MCF 10A (cell line): ENCODE data around the gene AMDHD2. TPM values are rescaled to one million over a fixed set of nuclear protein-coding genes. Genes with fewer than 3 reads are reported as not detected.
"Not testable (repeated sequence)": the region's sequence is repeated elsewhere in the genome, so short reads cannot be mapped to it uniquely, and the experiment has no call there.

Experiments used
- BruUV-seq: library from RNA; stranded (reverse); fragments of 400-500 nt; replicated peaks from 2 replicates; lab custom pipeline; 2021; lab: Mats Ljungman, UMichigan
- CTCF ChIA-PET: fragments of 300-600 bp; sonication (Branson Sonifier 250); formaldehyde crosslinking; extraction: SDS; loops from one replicate; lab custom pipeline; 2021; ENCODE audit warnings: antibody characterized with exemption, inconsistent platforms; lab: Yijun Ruan, JAX
- POLR2A ChIA-PET: fragments of 300-600, 350-650 bp; sonication (Branson Sonifier 250); formaldehyde crosslinking; extraction: SDS; loops from one replicate; lab custom pipeline; 2020; ENCODE audit warnings: antibody characterized with exemption, inconsistent platforms; lab: Yijun Ruan, JAX
- DNase-seq: peaks from one replicate; pipeline ENCODE4 v3.0.0-alpha.2; 2018; ENCODE audit not compliant: unreplicated experiment
- H3K27ac Mint-ChIP-seq: one replicate; pipeline ENCODE4 v1.8.0; 2022; ENCODE audit warnings: mild to moderate bottlenecking, low read depth, mixed read lengths; ENCODE audit not compliant: unreplicated experiment
- H3K27me3 Mint-ChIP-seq: one replicate; pipeline ENCODE4 v1.8.0; 2022; ENCODE audit warnings: mixed read lengths; ENCODE audit not compliant: insufficient read depth, unreplicated experiment
- H3K36me3 Mint-ChIP-seq: one replicate; pipeline ENCODE4 v1.8.0; 2022; ENCODE audit warnings: mild to moderate bottlenecking, moderate library complexity, mixed read lengths; ENCODE audit not compliant: insufficient read depth, unreplicated experiment
- H3K4me1 Mint-ChIP-seq: one replicate; pipeline ENCODE4 v1.8.0; 2022; ENCODE audit warnings: mixed read lengths; ENCODE audit not compliant: insufficient read depth, unreplicated experiment
- H3K4me3 Mint-ChIP-seq: one replicate; pipeline ENCODE4 v1.8.0; 2022; ENCODE audit warnings: mild to moderate bottlenecking, moderate library complexity, mixed read lengths; ENCODE audit not compliant: unreplicated experiment
- H3K9me3 Mint-ChIP-seq: one replicate; pipeline ENCODE4 v1.8.0; 2022; ENCODE audit warnings: mixed read lengths; ENCODE audit not compliant: unreplicated experiment
- CTCF ChIP-seq: fragments of 200-600 bp; IDR thresholded peaks from one replicate; pipeline ENCODE4 v1.8.0; 2022; ENCODE audit warnings: antibody characterized with exemption, mild to moderate bottlenecking; ENCODE audit not compliant: unreplicated experiment
- intact Hi-C: fragments of 100-400 bp; cut with micrococcal nuclease; formaldehyde crosslinking; loops from 2 replicates; pipeline ENCODE4 v1.14.1; 2022
- total RNA-seq: library from RNA; stranded (reverse); gene quantifications from 2 replicates; pipeline ENCODE4 v1.2.3, GENCODE V29; 2022

Gene AMDHD2
- total RNA-seq, 1 experiment from 2014 or later: 15.8 TPM

DNA sequence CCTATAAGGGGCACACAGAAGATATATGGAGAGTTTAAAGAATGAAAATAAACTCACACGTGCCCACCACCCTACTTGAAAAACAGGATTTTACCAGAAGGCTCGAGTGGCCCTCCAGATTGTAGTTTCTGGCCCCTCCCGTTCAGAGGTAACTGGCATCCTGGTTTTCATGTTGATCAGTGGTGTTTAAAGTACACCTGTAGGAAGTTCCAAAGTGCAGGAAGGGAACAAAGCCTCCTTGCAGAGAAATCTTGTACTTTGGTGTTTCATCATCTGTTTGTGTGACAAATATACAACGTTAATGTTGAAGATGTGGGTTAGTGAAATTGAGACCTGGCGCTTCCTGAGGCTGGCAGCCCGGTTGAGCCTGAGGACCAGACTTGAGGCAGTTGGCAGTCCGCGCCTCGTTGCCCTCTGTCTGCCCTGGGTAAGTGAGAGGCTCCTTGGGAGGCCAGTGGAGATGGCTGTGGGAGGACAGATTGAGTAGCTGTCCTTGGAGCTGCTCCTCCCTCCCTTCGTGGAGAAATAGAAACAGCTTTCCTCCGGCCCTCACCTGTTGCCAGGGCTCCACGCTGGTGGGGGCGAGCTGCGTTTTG lies 30.2 kb downstream of the AMDHD2 start:
- H3K4me3 Mint-ChIP-seq, H3K9me3 Mint-ChIP-seq, H3K27ac Mint-ChIP-seq, intact Hi-C loops, DNase-seq, POLR2A ChIA-PET, H3K4me1 Mint-ChIP-seq, CTCF ChIA-PET, BruUV-seq, H3K27me3 Mint-ChIP-seq, H3K36me3 Mint-ChIP-seq: not testable (repeated sequence)

GRCh38 chr16:2551420-2551889 lies 31.3 kb downstream of the AMDHD2 start:
- H3K27ac Mint-ChIP-seq, intact Hi-C loops, H3K4me1 Mint-ChIP-seq, H3K36me3 Mint-ChIP-seq, DNase-seq, H3K4me3 Mint-ChIP-seq, BruUV-seq, H3K27me3 Mint-ChIP-seq, H3K9me3 Mint-ChIP-seq, POLR2A ChIA-PET: not testable (repeated sequence)
- CTCF ChIA-PET: interaction anchor here (0.6 kb wide), 1 partner anchor 98 kb away, joined by 3 read pairs; no protein-coding TSS in a partner anchor

GRCh38 chr16:2554709-2555425 lies 34.7 kb downstream of the AMDHD2 start:
- DNase-seq, H3K27ac Mint-ChIP-seq, intact Hi-C loops, H3K36me3 Mint-ChIP-seq, H3K4me1 Mint-ChIP-seq, H3K9me3 Mint-ChIP-seq, H3K27me3 Mint-ChIP-seq, CTCF ChIA-PET, POLR2A ChIA-PET, H3K4me3 Mint-ChIP-seq: not testable (repeated sequence)
- BruUV-seq: TSS peak; percentile 40

- H3K36me3 Mint-ChIP-seq, H3K4me1 Mint-ChIP-seq, POLR2A ChIA-PET, H3K27ac Mint-ChIP-seq, H3K9me3 Mint-ChIP-seq, CTCF ChIA-PET, DNase-seq, H3K4me3 Mint-ChIP-seq, intact Hi-C loops, BruUV-seq, H3K27me3 Mint-ChIP-seq: not testable (repeated sequence)
These were observed 37.0 kb downstream of the AMDHD2 start for GRCh38 chr16:2557150-2557549.

DNA sequence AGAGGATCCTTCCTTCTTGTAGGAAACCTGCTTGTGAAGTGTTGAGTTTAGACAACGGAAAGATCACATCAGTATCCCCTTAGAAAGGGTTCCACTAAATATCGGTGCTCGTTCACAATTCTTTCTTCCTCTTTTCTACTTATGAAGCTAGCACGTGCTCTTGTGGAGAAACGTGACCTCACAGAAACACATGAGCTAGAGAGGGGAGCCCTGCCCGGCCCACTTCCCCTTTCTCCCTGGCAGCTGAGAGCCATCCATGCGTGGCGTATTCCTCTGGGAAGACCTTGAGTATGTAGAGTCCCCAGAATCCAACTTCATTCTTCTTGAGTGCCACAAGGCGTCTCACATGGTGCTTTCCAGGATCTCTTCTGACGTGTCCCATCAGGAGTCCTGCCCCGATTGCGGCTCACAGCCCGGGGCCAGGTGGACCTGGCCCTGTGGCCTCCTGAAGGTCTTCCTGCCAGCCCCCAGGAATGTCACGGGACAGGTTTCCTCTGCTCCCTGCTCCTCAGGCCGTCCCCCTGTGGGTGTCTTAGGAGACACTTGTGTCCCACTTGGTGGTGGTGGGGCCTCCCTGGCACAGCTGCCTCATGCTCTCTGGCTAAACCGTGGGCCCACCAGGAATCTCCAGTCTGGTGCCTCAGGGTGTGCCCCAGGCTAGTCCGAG lies 40.1 kb downstream of the AMDHD2 start:
- H3K4me3 Mint-ChIP-seq, H3K27me3 Mint-ChIP-seq, H3K9me3 Mint-ChIP-seq, H3K27ac Mint-ChIP-seq, H3K36me3 Mint-ChIP-seq, BruUV-seq, H3K4me1 Mint-ChIP-seq, POLR2A ChIA-PET, intact Hi-C loops, CTCF ChIA-PET, DNase-seq: not testable (repeated sequence)

- peak; percentile 42 for TF ChIP-seq CTCF
- POLR2A ChIA-PET, H3K4me1 Mint-ChIP-seq, H3K27ac Mint-ChIP-seq, CTCF ChIA-PET, H3K4me3 Mint-ChIP-seq, H3K9me3 Mint-ChIP-seq, DNase-seq, H3K36me3 Mint-ChIP-seq, intact Hi-C loops, BruUV-seq, H3K27me3 Mint-ChIP-seq: not testable (repeated sequence)
These were observed 40.6 kb downstream of the AMDHD2 start for GRCh38 chr16:2560798-2561133.

DNA sequence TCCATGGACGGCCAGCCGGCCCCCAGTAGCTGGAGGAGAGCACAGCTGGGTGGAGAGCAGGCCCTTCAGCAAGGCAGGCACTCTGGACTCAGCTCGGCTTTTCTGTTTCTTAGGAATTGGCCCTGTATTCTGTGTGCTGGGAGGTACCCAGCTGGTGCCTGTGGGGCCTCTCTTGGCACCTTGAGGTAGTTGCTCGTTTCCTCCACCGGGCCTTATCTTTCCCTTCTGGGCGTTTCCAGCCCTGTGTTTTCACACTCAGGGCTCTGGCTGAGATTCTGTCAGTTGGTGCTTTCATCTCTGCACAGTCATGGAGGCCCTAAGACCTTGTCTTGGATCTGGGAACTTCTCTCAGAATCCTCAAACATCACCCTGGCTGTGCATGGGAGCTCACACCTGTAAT lies 47.3 kb downstream of the AMDHD2 start:
- BruUV-seq, H3K4me3 Mint-ChIP-seq, H3K4me1 Mint-ChIP-seq, DNase-seq, intact Hi-C loops, CTCF ChIA-PET, H3K27me3 Mint-ChIP-seq, H3K36me3 Mint-ChIP-seq, POLR2A ChIA-PET, H3K27ac Mint-ChIP-seq, H3K9me3 Mint-ChIP-seq: not testable (repeated sequence)

- BruUV-seq, H3K27me3 Mint-ChIP-seq, POLR2A ChIA-PET: not testable (repeated sequence)
These were observed 48.4 kb downstream of the AMDHD2 start for GRCh38 chr16:2568573-2568972.

More at GRCh38 chr16:2568573-2568972, 48.4 kb downstream of the AMDHD2 start:
- DNase-seq, CTCF ChIA-PET, H3K9me3 Mint-ChIP-seq, H3K27ac Mint-ChIP-seq, H3K4me1 Mint-ChIP-seq, intact Hi-C loops, H3K36me3 Mint-ChIP-seq, H3K4me3 Mint-ChIP-seq: not testable (repeated sequence)
